ENCODE results near the gene IGSF9B. TPM values are rescaled to one million over a fixed set of nuclear protein-coding genes. Genes with fewer than 3 reads are reported as not detected.

The IGSF9B gene
- total and polyA plus RNA-seq, 4 donors: 0.07 to 0.33 (median 0.09) TPM; not detected in 1

DNA sequence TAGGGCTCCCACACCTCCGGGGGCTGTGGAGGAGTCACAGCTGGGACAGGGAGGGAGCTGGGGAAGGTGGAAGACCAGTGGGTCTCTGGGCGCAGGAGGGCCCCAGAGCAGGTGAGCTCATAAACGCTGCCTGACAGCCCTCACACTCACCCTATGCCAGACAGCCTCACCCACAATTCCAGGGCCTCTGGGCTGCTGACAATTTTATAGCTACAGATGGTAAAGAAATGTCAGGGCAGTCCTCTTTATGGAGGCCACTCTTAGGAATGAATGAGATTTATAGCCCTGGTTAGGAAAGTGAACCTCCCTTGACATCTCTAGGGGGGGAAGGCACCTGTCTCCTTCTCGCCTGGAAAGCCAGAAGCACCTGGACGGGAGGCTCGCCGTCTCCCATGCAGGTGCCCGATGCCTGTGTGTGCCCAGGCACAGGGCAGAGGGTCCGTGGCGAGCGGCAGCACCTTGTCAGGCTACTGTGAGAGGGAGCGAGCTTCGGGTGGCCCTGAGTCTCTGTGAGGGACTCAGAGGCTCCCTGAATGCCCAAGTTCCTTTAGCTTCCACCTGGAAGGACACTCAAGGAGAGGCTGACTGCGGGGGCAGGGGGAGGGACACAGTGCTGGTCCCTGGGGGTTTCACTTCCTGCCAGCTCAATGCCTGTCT is 39.9 kb downstream of the IGSF9B start:
- H3K36me3 ChIP-seq (ENCODE audit: control insufficient read depth in 4 of 4, insufficient read depth in 3 of 4, low read depth in 1 of 4, low read length in 3 of 4): peaks cover 0 to 2% (median 0%) of the 10 kb centered on the region in 4 donors
- TF ChIP-seq, protein P1, sequence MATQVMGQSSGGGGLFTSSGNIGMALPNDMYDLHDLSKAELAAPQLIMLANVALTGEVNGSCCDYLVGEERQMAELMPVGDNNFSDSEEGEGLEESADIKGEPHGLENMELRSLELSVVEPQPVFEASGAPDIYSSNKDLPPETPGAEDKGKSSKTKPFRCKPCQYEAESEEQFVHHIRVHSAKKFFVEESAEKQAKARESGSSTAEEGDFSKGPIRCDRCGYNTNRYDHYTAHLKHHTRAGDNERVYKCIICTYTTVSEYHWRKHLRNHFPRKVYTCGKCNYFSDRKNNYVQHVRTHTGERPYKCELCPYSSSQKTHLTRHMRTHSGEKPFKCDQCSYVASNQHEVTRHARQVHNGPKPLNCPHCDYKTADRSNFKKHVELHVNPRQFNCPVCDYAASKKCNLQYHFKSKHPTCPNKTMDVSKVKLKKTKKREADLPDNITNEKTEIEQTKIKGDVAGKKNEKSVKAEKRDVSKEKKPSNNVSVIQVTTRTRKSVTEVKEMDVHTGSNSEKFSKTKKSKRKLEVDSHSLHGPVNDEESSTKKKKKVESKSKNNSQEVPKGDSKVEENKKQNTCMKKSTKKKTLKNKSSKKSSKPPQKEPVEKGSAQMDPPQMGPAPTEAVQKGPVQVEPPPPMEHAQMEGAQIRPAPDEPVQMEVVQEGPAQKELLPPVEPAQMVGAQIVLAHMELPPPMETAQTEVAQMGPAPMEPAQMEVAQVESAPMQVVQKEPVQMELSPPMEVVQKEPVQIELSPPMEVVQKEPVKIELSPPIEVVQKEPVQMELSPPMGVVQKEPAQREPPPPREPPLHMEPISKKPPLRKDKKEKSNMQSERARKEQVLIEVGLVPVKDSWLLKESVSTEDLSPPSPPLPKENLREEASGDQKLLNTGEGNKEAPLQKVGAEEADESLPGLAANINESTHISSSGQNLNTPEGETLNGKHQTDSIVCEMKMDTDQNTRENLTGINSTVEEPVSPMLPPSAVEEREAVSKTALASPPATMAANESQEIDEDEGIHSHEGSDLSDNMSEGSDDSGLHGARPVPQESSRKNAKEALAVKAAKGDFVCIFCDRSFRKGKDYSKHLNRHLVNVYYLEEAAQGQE (IDR thresholded peaks at IDR 0.05): no peak
- TF ChIP-seq GABPA (IDR thresholded peaks at IDR 0.05 in 1 of 2, conservative IDR thresholded peaks at IDR 0.05 in 1 of 2) (no peak), NR2F2 (IDR thresholded peaks at IDR 0.05) (no peak), YY1 (IDR thresholded peaks at IDR 0.05) (no peak)
- TF ChIP-seq, protein P2, sequence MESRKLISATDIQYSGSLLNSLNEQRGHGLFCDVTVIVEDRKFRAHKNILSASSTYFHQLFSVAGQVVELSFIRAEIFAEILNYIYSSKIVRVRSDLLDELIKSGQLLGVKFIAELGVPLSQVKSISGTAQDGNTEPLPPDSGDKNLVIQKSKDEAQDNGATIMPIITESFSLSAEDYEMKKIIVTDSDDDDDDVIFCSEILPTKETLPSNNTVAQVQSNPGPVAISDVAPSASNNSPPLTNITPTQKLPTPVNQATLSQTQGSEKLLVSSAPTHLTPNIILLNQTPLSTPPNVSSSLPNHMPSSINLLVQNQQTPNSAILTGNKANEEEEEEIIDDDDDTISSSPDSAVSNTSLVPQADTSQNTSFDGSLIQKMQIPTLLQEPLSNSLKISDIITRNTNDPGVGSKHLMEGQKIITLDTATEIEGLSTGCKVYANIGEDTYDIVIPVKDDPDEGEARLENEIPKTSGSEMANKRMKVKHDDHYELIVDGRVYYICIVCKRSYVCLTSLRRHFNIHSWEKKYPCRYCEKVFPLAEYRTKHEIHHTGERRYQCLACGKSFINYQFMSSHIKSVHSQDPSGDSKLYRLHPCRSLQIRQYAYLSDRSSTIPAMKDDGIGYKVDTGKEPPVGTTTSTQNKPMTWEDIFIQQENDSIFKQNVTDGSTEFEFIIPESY (IDR thresholded peaks at IDR 0.05): no peak
- H3K4me3 ChIP-seq (ENCODE audit: low read depth in 1 of 3, low read length in 3 of 3): no peak overlapping the region
- H3K27me3 ChIP-seq (ENCODE audit: control insufficient read depth in 4 of 4, insufficient read depth in 4 of 4, low read length in 3 of 4): peaks cover 0 to 10% (median 0%) of the 10 kb centered on the region in 4 donors
- H3K4me1 ChIP-seq (ENCODE audit: control insufficient read depth in 4 of 4, insufficient read depth in 4 of 4, low read length in 3 of 4): no peaks in the 10 kb centered on the region
- WGBS: 72% methylated on average over 14 of the region's 14 CpGs
- no peak for DNase-seq (ENCODE audit: low spot score)
- no peak overlapping the region for H3K9ac ChIP-seq (ENCODE audit: low read depth in 1 of 2, low read length in 2 of 2)
- no peak overlapping the region for H3K27ac ChIP-seq (ENCODE audit: low read depth in 1 of 2, low read length in 2 of 2)
- no peaks in the 10 kb centered on the region for H3K9me3 ChIP-seq (ENCODE audit: control insufficient read depth in 4 of 4, low read length in 3 of 4)

DNA sequence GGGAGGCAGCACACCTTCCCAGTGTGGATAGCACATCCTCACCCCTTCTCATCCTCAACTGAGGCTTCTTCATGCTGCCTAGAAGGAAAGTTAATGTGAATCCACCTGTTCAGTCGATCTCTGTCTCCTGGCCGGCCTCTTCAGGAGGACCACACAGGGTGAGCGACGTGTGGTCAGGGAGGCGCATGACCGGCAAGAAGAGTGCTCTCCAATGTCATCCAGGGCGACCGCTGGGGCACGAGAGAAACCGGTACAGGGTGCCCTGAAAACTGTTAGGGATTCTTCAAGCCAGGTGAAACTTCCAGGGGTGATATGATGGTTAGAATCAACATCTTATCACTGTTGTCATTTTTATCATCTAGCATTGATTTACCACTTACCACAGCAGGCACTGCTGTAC is 43.0 kb downstream of the IGSF9B start:
- Histone ChIP-seq H3K9me3 (ENCODE audit: control insufficient read depth in 4 of 4, low read length in 3 of 4) (no peaks in the 10 kb centered on the region), H3K4me1 (ENCODE audit: control insufficient read depth in 4 of 4, insufficient read depth in 4 of 4, low read length in 3 of 4) (no peaks in the 10 kb centered on the region), H3K4me3 (ENCODE audit: low read depth in 1 of 3, low read length in 3 of 3) (no peak overlapping the region), H3K27me3 (ENCODE audit: control insufficient read depth in 4 of 4, insufficient read depth in 4 of 4, low read length in 3 of 4) (peaks cover 0 to 10% (median 0%) of the 10 kb centered on the region in 4 donors), H3K27ac (ENCODE audit: low read depth in 1 of 2, low read length in 2 of 2) (no peak overlapping the region), H3K9ac (ENCODE audit: low read depth in 1 of 2, low read length in 2 of 2) (no peak overlapping the region), H3K36me3 (ENCODE audit: control insufficient read depth in 4 of 4, insufficient read depth in 3 of 4, low read depth in 1 of 4, low read length in 3 of 4) (no peaks in the 10 kb centered on the region)
- TF ChIP-seq SP1 (IDR thresholded peaks at IDR 0.05) (no peak), HNF4A (conservative IDR thresholded peaks at IDR 0.05) (no peak), FOXA1 (IDR thresholded peaks at IDR 0.05) (no peak), FOXA2 (IDR thresholded peaks at IDR 0.05) (no peak)
- TF ChIP-seq, protein P2 (IDR thresholded peaks at IDR 0.05): no peak
- no peak for DNase-seq (ENCODE audit: low spot score)
- WGBS: 85% methylated on average over 10 of the region's 10 CpGs

DNA sequence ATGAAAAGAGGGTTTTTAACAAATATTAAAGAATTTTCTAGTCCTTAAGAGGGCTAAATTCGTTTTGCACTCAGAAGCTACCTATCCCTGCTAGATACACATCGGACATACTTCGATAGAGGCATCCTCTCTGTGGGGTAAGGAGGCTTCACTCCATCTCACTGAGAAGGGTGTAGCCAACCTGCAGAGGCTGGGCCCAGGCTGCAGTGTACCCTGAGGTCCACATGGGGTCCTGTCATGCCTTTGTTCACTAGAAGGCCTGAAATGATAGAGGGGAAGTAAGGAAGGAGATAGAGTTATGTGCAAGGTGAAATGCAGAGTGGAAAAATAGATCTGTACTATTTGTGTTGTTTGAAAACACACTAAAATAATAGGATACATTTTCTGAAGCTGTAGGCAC is 45.6 kb downstream of the IGSF9B start:
- Histone ChIP-seq H3K27me3 (ENCODE audit: control insufficient read depth in 4 of 4, insufficient read depth in 4 of 4, low read length in 3 of 4) (no peaks in the 10 kb centered on the region), H3K9ac (ENCODE audit: low read depth in 1 of 2, low read length in 2 of 2) (no peak overlapping the region), H3K36me3 (ENCODE audit: control insufficient read depth in 4 of 4, insufficient read depth in 3 of 4, low read depth in 1 of 4, low read length in 3 of 4) (no peaks in the 10 kb centered on the region), H3K4me3 (ENCODE audit: low read depth in 1 of 3, low read length in 3 of 3) (no peak overlapping the region), H3K4me1 (ENCODE audit: control insufficient read depth in 4 of 4, insufficient read depth in 4 of 4, low read length in 3 of 4) (no peaks in the 10 kb centered on the region), H3K9me3 (ENCODE audit: control insufficient read depth in 4 of 4, low read length in 3 of 4) (no peaks in the 10 kb centered on the region), H3K27ac (ENCODE audit: low read depth in 1 of 2, low read length in 2 of 2) (no peak overlapping the region)
- WGBS: 74% methylated on average over 3 of the region's 3 CpGs
- no peak for DNase-seq (ENCODE audit: low spot score)
- TF ChIP-seq, protein P3, sequence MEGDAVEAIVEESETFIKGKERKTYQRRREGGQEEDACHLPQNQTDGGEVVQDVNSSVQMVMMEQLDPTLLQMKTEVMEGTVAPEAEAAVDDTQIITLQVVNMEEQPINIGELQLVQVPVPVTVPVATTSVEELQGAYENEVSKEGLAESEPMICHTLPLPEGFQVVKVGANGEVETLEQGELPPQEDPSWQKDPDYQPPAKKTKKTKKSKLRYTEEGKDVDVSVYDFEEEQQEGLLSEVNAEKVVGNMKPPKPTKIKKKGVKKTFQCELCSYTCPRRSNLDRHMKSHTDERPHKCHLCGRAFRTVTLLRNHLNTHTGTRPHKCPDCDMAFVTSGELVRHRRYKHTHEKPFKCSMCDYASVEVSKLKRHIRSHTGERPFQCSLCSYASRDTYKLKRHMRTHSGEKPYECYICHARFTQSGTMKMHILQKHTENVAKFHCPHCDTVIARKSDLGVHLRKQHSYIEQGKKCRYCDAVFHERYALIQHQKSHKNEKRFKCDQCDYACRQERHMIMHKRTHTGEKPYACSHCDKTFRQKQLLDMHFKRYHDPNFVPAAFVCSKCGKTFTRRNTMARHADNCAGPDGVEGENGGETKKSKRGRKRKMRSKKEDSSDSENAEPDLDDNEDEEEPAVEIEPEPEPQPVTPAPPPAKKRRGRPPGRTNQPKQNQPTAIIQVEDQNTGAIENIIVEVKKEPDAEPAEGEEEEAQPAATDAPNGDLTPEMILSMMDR (IDR thresholded peaks at IDR 0.05; ENCODE audit: low read depth, low read length, missing input control): no peak
- TF ChIP-seq RAD21 (IDR thresholded peaks at IDR 0.05): no peak
- no peak for TF ChIP-seq RXRA (IDR thresholded peaks at IDR 0.05)
- TF ChIP-seq, protein P2 (IDR thresholded peaks at IDR 0.05): no peak

All from liver (tissue), 9 donors.